Endothelial cell (in vitro differentiated cells): ENCODE measurements around the gene SEC16A. TPM values are rescaled to one million over a fixed set of nuclear protein-coding genes. Genes with fewer than 3 reads are reported as not detected.

Source experiments
- DNase-seq: peaks from one replicate; pipeline ENCODE4 v3.0.0; 2021; ENCODE audit warnings: low spot score
- H3K27ac Mint-ChIP-seq: one replicate; pipeline ENCODE4 v1.8.0; 2021; ENCODE audit warnings: mixed read lengths, inconsistent platforms; ENCODE audit not compliant: unreplicated experiment
- H3K27me3 Mint-ChIP-seq: one replicate; pipeline ENCODE4 v1.8.0; 2021; ENCODE audit warnings: mild to moderate bottlenecking, moderate library complexity, mixed read lengths, inconsistent platforms; ENCODE audit not compliant: unreplicated experiment
- H3K36me3 Mint-ChIP-seq: one replicate; pipeline ENCODE4 v1.8.0; 2021; ENCODE audit warnings: mild to moderate bottlenecking, low read depth, mixed read lengths, inconsistent platforms; ENCODE audit not compliant: unreplicated experiment
- H3K4me1 Mint-ChIP-seq: one replicate; pipeline ENCODE4 v1.8.0; 2021; ENCODE audit warnings: mild to moderate bottlenecking, mixed read lengths, inconsistent platforms; ENCODE audit not compliant: unreplicated experiment
- H3K4me3 Mint-ChIP-seq: one replicate; pipeline ENCODE4 v1.8.0; 2021; ENCODE audit warnings: mild to moderate bottlenecking, mixed read lengths, inconsistent platforms; ENCODE audit not compliant: unreplicated experiment
- H3K9me3 Mint-ChIP-seq: one replicate; pipeline ENCODE4 v1.8.0; 2021; ENCODE audit warnings: mixed read lengths, inconsistent platforms; ENCODE audit not compliant: unreplicated experiment
- total RNA-seq: library from RNA; stranded (reverse); fragmentation: NEBNext Ultra II Directional; extraction: Animal tissue kit (Norgen Biotek cat#: 25700); gene quantifications from one replicate; pipeline ENCODE4 v1.2.1, GENCODE V29; 2021; ENCODE audit not compliant: unreplicated experiment
- TF ChIP-seq, protein P1 (sequence below): fragments of 200-600 bp; sonication (generic); IDR thresholded peaks from one replicate; pipeline ENCODE4 v1.5.0; 2021; ENCODE audit warnings: antibody characterized with exemption; ENCODE audit not compliant: unreplicated experiment

Gene SEC16A
- total RNA-seq, 1 donor from 2014 or later = 79.5 TPM

GRCh38 chr9:136472640-136473353, 10.0 kb downstream of the SEC16A start:
- TF ChIP-seq, protein P1, sequence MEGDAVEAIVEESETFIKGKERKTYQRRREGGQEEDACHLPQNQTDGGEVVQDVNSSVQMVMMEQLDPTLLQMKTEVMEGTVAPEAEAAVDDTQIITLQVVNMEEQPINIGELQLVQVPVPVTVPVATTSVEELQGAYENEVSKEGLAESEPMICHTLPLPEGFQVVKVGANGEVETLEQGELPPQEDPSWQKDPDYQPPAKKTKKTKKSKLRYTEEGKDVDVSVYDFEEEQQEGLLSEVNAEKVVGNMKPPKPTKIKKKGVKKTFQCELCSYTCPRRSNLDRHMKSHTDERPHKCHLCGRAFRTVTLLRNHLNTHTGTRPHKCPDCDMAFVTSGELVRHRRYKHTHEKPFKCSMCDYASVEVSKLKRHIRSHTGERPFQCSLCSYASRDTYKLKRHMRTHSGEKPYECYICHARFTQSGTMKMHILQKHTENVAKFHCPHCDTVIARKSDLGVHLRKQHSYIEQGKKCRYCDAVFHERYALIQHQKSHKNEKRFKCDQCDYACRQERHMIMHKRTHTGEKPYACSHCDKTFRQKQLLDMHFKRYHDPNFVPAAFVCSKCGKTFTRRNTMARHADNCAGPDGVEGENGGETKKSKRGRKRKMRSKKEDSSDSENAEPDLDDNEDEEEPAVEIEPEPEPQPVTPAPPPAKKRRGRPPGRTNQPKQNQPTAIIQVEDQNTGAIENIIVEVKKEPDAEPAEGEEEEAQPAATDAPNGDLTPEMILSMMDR = no peak
- Mint-ChIP-seq H3K27me3 (no peaks in the 10 kb centered on the region), H3K27ac (no peak overlapping the region), H3K9me3 (no peaks in the 10 kb centered on the region), H3K4me3 (no peak overlapping the region), H3K36me3 (peaks cover 34% of the 10 kb centered on the region), H3K4me1 (no peaks in the 10 kb centered on the region)
- no peak for DNase-seq

GRCh38 chr9:136471802-136472487, 10.9 kb downstream of the SEC16A start:
- Mint-ChIP-seq H3K4me3 (no peak overlapping the region), H3K9me3 (no peaks in the 10 kb centered on the region), H3K4me1 (no peaks in the 10 kb centered on the region), H3K27me3 (no peaks in the 10 kb centered on the region), H3K36me3 (peaks cover 30% of the 10 kb centered on the region), H3K27ac (no peak overlapping the region)
- TF ChIP-seq, protein P1 = no peak
- DNase-seq = no peak

DNA sequence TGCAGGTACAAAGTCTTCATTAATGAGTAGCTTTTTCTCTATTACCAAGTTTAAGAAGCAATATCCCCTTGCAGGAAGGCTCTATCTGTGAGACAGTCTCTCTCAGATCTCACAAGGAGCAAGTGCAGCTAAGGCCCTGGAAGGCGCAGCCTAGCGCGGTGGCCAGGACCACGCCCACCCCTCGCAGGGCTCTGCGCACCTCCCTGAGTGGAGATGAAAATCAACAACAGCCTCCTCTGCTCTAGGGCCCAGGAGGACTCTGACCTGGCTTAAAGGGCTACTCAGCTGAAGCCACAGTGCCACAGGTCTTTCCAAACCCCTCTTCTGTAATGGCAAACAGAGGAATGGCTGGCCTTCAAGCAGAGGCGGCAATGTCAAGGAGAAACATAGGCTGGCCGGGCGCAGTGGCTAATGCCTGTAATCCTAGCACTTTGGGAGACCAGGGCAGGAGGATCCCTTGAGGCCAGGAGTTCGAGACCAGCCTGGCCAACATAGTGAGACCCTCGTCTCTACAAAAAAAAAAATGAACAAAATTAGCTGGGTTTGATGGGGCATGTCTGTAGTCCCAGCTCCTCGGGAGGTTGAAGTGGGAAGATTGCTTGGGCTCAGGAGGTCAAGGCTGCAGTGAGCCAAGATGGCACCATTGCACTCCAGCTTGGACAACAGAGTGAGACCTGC, 11.9 kb downstream of the SEC16A start:
- Mint-ChIP-seq H3K27me3 (no peaks in the 10 kb centered on the region), H3K9me3 (no peaks in the 10 kb centered on the region), H3K4me3 (peak overlapping the region; percentile 59), H3K4me1 (no peaks in the 10 kb centered on the region), H3K36me3 (peaks cover 35% of the 10 kb centered on the region), H3K27ac (no peak overlapping the region)
- DNase-seq = no peak
- TF ChIP-seq, protein P1 = no peak

DNA sequence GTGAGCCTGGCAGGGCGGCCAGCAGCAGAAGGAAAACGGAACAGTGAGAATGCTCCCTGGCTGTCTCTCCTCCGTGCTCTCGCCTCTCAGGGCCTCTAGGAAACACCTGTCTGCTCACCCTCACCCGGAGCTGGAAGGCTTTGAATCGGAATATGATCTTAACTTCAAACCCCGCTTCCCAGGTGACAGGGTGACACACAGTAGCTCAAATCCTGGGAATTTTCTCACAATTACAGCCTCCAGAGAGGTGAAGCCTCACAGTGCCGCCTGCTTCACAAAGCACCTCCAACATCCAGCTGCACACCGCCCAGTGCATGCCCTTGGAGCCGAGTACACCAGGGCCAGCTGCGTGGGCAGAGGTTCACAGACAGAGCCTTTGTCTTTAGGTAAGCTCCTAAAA, 12.5 kb downstream of the SEC16A start:
- no peaks in the 10 kb centered on the region for H3K9me3 Mint-ChIP-seq
- DNase-seq = no peak
- H3K4me3 Mint-ChIP-seq = no peak overlapping the region
- no peaks in the 10 kb centered on the region for H3K27me3 Mint-ChIP-seq
- peaks cover 32% of the 10 kb centered on the region for H3K36me3 Mint-ChIP-seq
- no peaks in the 10 kb centered on the region for H3K4me1 Mint-ChIP-seq
- no peak overlapping the region for H3K27ac Mint-ChIP-seq
- TF ChIP-seq, protein P1 = no peak
